ENCODE data around the gene CHST13. TPM values are rescaled to one million over a fixed set of nuclear protein-coding genes. Genes with fewer than 3 reads are reported as not detected.

Gene CHST13
- total and polyA plus RNA-seq, 5 experiments from 2014 or later: 0.14 TPM; not detected in 4

DNA sequence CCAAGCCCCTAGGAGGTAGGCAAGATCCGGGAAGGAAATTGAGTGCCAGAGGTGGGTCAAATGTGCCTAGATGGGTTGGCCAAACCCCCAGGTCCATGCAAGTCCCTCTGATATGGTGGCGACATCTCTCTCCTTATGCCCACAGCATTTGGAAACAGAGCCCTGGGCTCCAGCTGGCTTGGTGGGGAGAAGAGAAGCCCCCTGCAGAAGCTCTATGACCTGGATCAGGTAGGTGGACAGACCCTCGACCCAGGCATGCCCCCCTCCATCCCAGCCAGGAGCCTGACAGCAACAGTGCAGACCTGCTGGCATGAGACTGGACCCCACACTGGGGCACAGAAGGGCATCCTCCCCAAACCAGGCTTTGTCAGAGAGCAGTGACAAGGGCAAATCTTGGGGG is 12.2 kb downstream of the CHST13 start:
- Mint-ChIP-seq H3K9me3 (no peaks in the 10 kb centered on the region), H3K27ac (no peak overlapping the region), H3K4me1 (peaks cover 0 to 9% (median 3%) of the 10 kb centered on the region in 4 donors), H3K27me3 (peaks cover 1 to 25% (median 14%) of the 10 kb centered on the region in 5 donors), H3K4me3 (no peak overlapping the region), H3K36me3 (no peaks in the 10 kb centered on the region)
- DNase-seq (peak in 1 of 10 donors; percentile 51), ATAC-seq (no peak)
- POLR2A ChIA-PET: no interaction called here

DNA sequence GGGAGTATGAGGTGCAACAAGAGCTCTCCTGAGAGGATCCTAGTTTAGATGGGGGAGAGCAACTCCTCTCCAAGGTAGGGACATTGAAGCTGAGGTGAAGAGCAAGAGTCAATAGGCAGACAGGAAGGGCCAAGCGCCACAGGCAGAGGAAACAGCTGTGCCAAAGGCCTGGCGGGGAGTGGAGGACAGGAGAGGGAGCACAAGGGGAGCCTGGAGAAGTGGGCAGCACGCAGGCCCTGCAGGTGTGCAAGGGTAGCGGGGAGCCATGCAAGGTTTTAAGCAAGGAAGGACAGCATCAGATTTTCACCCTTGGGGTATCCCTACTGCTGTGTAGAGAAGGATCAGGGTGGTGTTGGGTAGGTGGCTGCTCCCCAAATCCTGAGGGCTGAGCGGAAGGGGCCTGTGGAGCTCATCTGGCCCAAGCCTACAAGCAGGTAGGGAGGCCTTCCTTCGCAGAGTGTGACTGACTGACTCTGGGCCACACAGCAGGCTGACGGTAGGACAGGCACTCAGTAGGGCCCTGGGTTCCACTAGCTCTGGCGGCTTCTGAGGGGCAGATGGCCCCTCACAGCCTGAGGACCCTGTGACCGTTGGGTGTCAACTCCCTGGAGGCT is 13.3 kb downstream of the CHST13 start:
- ATAC-seq (no peak), DNase-seq (peak in 1 of 10 donors; percentile 61)
- no peak overlapping the region for H3K4me3 Mint-ChIP-seq
- H3K27me3 Mint-ChIP-seq: peaks cover 1 to 29% (median 14%) of the 10 kb centered on the region in 5 donors
- H3K4me1 Mint-ChIP-seq: peaks cover 0 to 9% (median 5%) of the 10 kb centered on the region in 4 donors
- H3K27ac Mint-ChIP-seq: no peak overlapping the region
- H3K36me3 Mint-ChIP-seq: no peaks in the 10 kb centered on the region
- H3K9me3 Mint-ChIP-seq: no peaks in the 10 kb centered on the region
- POLR2A ChIA-PET: no interaction called here

DNA sequence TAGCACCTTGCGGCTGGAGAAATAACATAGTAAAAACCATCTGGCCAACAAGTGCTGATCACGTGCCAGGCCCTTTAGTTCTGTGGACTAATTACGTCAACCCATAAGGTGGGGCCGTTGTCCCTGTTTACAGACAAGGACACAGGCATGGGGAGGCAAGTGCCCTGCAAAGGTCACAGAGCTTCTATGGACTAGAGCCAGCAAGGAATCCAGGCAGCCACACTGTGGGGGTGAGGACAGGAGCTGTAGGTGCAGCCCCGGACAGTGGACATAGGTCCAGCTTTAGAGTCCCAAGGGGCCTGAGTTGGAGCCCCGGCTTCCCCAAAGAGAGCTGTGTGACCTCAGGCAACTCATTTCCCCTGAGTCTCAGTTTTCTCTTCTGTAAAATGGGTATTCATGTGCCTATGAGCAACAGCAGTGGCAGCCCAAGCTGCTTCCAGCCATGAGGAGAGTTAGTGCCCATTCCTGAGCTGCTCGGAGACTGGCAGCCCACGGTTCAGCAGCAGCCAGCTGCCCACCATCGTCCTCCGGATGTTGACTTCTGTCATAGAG is 13.9 kb downstream of the CHST13 start:
- no peaks in the 10 kb centered on the region for H3K36me3 Mint-ChIP-seq
- H3K27me3 Mint-ChIP-seq: peaks cover 1 to 29% (median 14%) of the 10 kb centered on the region in 5 donors
- no peak overlapping the region for H3K27ac Mint-ChIP-seq
- H3K4me3 Mint-ChIP-seq: no peak overlapping the region
- DNase-seq (peak in 1 of 10 donors; percentile 61), ATAC-seq (no peak)
- H3K9me3 Mint-ChIP-seq: peaks cover 0 to 1% (median 0%) of the 10 kb centered on the region in 9 donors
- POLR2A ChIA-PET: interaction anchor here (0.5 kb wide), 1 partner anchor 318 kb away, joined by 3 read pairs; no protein-coding TSS in a partner anchor
- H3K4me1 Mint-ChIP-seq: peaks cover 0 to 9% (median 5%) of the 10 kb centered on the region in 4 donors

DNA sequence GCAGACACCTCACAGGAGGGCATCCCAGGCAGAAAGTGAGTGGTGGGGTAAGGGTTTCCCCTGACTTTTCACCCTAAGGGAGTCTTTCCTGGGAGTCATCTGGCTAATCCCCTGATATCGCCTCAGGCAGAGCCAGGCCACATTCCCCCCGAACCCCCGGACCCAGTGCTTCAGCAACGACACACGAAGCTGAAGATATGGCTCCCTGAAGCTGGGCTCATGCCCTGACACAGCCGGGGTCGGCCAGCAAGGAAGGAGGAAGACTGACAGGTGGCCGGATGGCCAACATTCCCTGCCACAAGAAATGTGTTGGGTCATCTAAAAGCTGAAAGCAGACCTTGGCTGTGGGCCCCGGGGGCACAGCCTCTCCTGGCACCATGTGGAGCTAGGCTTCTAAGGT is 14.4 kb downstream of the CHST13 start:
- peaks cover 0 to 9% (median 5%) of the 10 kb centered on the region in 4 donors for H3K4me1 Mint-ChIP-seq
- peaks cover 0 to 1% (median 0%) of the 10 kb centered on the region in 9 donors for H3K9me3 Mint-ChIP-seq
- POLR2A ChIA-PET: interaction anchor here (0.5 kb wide), 1 partner anchor 319 kb away, joined by 3 read pairs; no protein-coding TSS in a partner anchor
- H3K27me3 Mint-ChIP-seq: peaks cover 1 to 29% (median 14%) of the 10 kb centered on the region in 5 donors
- no peak overlapping the region for H3K4me3 Mint-ChIP-seq
- ATAC-seq (no peak), DNase-seq (peak in 1 of 10 donors; percentile 58)
- H3K36me3 Mint-ChIP-seq: no peaks in the 10 kb centered on the region
- H3K27ac Mint-ChIP-seq: no peak overlapping the region

DNA sequence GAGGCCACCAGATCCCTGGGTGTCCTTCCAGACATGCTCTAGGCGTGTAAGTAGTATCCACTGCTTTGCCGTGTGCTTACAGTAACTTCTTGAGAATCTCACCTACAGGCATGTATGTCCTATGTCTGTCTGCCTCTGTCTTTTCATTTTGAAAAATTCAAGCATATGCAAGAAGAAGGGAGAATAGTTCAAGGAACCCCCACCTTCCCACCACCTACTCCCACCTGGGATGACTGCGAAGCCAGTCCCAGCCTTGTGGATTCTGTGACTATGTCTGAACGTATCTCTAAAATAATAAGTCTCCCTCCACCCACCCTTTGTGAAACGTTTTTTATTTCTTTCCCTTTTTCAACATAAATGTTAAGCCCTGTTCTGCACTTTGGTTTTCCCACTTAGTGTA is 15.0 kb downstream of the CHST13 start:
- Mint-ChIP-seq H3K27ac (no peak overlapping the region), H3K36me3 (no peaks in the 10 kb centered on the region)
- POLR2A ChIA-PET: no interaction called here

GRCh38 chr3:126539558-126540250 is 15.7 kb downstream of the CHST13 start:
- ATAC-seq: no peak

More for the DNA sequence above, 15.0 kb downstream of the CHST13 start:
- Mint-ChIP-seq H3K27me3 (peaks cover 1 to 28% (median 14%) of the 10 kb centered on the region in 5 donors), H3K9me3 (peaks cover 0 to 1% (median 0%) of the 10 kb centered on the region in 9 donors), H3K4me3 (no peak overlapping the region), H3K4me1 (peaks cover 0 to 9% (median 5%) of the 10 kb centered on the region in 4 donors)
- ATAC-seq (no peak), DNase-seq (no peak)

DNA sequence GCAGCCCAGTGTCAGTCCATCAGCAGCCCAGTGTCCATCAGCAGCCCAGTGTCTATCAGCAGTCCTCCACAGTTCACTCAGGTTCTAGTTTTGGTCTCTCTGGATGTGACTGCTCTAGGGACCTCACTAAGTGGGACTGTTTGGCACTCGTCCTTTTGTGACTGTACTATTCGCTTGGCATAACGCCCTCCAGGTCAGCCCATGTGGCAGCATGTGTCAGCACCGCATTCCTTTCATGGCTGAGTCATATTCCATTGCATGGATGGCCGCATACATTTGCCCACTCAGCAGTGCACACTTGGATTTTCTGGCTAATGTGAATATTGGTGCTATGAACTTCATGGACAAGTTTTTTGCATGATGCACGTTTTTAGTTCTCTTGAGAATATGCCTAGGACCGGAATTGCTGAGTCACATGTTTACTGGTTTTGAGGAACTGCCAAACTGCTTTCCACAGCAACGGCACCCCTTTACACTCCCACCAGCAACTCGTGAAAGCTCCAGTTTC is 16.4 kb downstream of the CHST13 start:
- H3K4me1 Mint-ChIP-seq: peaks cover 0 to 9% (median 5%) of the 10 kb centered on the region in 4 donors
- no peak overlapping the region for H3K4me3 Mint-ChIP-seq
- DNase-seq (peak in 2 of 10 donors; percentile 0 to 28), ATAC-seq (no peak)
- POLR2A ChIA-PET: no interaction called here
- peaks cover 0 to 1% (median 0%) of the 10 kb centered on the region in 9 donors for H3K9me3 Mint-ChIP-seq
- no peaks in the 10 kb centered on the region for H3K36me3 Mint-ChIP-seq
- H3K27ac Mint-ChIP-seq: peak overlapping the region in 1 of 10 donors; percentile 9
- peaks cover 0 to 19% (median 8%) of the 10 kb centered on the region in 5 donors for H3K27me3 Mint-ChIP-seq

More at GRCh38 chr3:126539558-126540250, 15.7 kb downstream of the CHST13 start:
- Mint-ChIP-seq H3K4me3 (no peak overlapping the region), H3K36me3 (no peaks in the 10 kb centered on the region), H3K4me1 (peaks cover 0 to 9% (median 5%) of the 10 kb centered on the region in 4 donors), H3K27ac (peak overlapping the region in 1 of 10 donors; percentile 34), H3K27me3 (peaks cover 0 to 23% (median 8%) of the 10 kb centered on the region in 5 donors), H3K9me3 (peaks cover 0 to 1% (median 0%) of the 10 kb centered on the region in 9 donors)
- POLR2A ChIA-PET: no interaction called here
- peak in 1 of 10 donors; percentile 38 for DNase-seq

- peak overlapping the region in 1 of 10 donors; percentile 9 for H3K27ac Mint-ChIP-seq
- H3K36me3 Mint-ChIP-seq: no peaks in the 10 kb centered on the region
- no peak overlapping the region for H3K4me3 Mint-ChIP-seq
- peaks cover 0 to 18% (median 6%) of the 10 kb centered on the region in 5 donors for H3K27me3 Mint-ChIP-seq
- POLR2A ChIA-PET: no interaction called here
- ATAC-seq (no peak), DNase-seq (peak in 1 of 10 donors; percentile 8)
- peaks cover 0 to 9% (median 5%) of the 10 kb centered on the region in 4 donors for H3K4me1 Mint-ChIP-seq
- H3K9me3 Mint-ChIP-seq: peaks cover 0 to 1% (median 0%) of the 10 kb centered on the region in 9 donors
These were observed 17.1 kb downstream of the CHST13 start for GRCh38 chr3:126540951-126541627.

DNA sequence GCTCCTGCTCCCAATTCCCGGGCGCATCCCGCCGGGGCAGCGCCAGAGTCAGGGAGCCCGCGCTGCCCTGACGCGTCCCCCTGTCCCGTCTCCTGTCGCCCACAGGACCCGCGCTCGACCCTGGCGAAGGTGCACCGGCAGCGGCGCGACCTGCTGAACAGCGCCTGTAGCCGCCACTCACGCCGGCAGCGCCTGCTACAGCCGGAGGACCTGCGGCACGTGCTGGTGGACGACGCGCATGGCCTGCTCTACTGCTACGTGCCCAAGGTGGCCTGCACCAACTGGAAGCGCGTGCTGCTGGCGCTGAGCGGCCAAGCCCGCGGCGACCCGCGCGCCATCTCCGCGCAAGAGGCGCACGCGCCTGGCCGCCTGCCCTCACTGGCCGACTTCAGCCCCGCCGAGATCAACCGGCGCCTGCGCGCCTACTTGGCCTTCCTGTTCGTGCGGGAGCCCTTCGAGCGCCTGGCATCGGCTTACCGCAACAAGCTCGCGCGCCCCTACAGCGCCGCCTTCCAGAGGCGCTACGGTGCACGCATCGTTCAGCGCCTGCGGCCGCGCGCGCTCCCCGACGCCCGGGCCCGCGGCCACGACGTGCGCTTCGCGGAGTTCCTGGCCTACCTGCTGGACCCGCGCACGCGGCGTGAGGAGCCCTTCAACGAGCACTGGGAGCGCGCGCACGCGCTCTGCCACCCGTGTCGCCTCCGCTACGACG is 17.8 kb downstream of the CHST13 start:
- Mint-ChIP-seq H3K4me1 (peaks cover 0 to 9% (median 5%) of the 10 kb centered on the region in 4 donors), H3K4me3 (no peak overlapping the region), H3K36me3 (no peaks in the 10 kb centered on the region), H3K9me3 (peaks cover 0 to 1% (median 0%) of the 10 kb centered on the region in 9 donors), H3K27me3 (peaks cover 0 to 20% (median 8%) of the 10 kb centered on the region in 5 donors), H3K27ac (no peak overlapping the region)
- DNase-seq (peak in 2 of 10 donors; percentile 7 to 27), ATAC-seq (no peak)
- POLR2A ChIA-PET: no interaction called here

- no peak for ATAC-seq
- no peaks in the 10 kb centered on the region for H3K36me3 Mint-ChIP-seq
- no peak overlapping the region for H3K4me3 Mint-ChIP-seq
- peaks cover 0 to 20% (median 4%) of the 10 kb centered on the region in 5 donors for H3K27me3 Mint-ChIP-seq
- peaks cover 0 to 9% (median 5%) of the 10 kb centered on the region in 4 donors for H3K4me1 Mint-ChIP-seq
- H3K9me3 Mint-ChIP-seq: peaks cover 0 to 1% (median 0%) of the 10 kb centered on the region in 9 donors
- no peak overlapping the region for H3K27ac Mint-ChIP-seq
- DNase-seq: peak in 2 of 10 donors; percentile 13 to 61
- POLR2A ChIA-PET: no interaction called here
These were observed 18.6 kb downstream of the CHST13 start for GRCh38 chr3:126542340-126543241.

All from naive thymus-derived CD8-positive, alpha-beta T cell (primary cell).